ENCODE measurements around the gene NRXN3. TPM values are rescaled to one million over a fixed set of nuclear protein-coding genes. Genes with fewer than 3 reads are reported as not detected.

Gene NRXN3
- total and polyA plus RNA-seq, 4 donors, result 1.4 to 8.3 (median 4.4) TPM

DNA sequence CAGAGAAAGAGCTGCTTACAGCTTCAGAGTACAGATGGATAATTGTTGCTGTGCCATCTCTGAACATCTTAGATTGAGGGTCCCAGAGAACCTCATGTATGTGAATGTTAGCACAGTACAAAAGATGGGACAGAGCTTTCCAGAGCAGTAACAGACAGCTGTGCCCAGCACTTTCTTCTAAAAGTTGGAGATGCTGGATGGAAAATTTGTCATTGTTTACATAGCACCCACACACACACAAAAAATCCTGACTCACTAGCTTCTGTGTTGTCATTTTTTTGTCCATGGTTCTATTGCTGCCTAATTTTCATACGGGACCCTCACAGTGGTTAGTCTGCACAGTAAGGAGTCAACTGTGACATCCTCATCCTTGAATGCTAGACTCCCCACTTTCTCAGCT is 1666.4 kb downstream of the NRXN3 start:
- 85 to 100% methylated on average over 1 of the region's 1 CpG for WGBS, 2 donors
- Histone ChIP-seq H3K9me3 (ENCODE audit: control insufficient read depth in 4 of 4, insufficient read depth in 3 of 4, low read length in 3 of 4) (no peaks in the 10 kb centered on the region), H3K36me3 (ENCODE audit: control insufficient read depth in 4 of 4, insufficient read depth in 4 of 4, low read length in 4 of 4) (no peaks in the 10 kb centered on the region), H3K9ac (ENCODE audit: insufficient read depth in 1 of 2, low read length in 2 of 2) (no peak overlapping the region), H3K4me3 (no peak overlapping the region), H3K27ac (ENCODE audit: low read depth in 1 of 2, low read length in 1 of 2) (no peak overlapping the region), H3K4me1 (ENCODE audit: control insufficient read depth in 5 of 5, insufficient read depth in 5 of 5, low read length in 5 of 5) (peaks cover 0 to 9% (median 0%) of the 10 kb centered on the region in 5 donors), H3K27me3 (ENCODE audit: control insufficient read depth in 3 of 3, insufficient read depth in 3 of 3, low read length in 2 of 3) (no peaks in the 10 kb centered on the region)
- no peak for DNase-seq
- TF ChIP-seq, protein P1, sequence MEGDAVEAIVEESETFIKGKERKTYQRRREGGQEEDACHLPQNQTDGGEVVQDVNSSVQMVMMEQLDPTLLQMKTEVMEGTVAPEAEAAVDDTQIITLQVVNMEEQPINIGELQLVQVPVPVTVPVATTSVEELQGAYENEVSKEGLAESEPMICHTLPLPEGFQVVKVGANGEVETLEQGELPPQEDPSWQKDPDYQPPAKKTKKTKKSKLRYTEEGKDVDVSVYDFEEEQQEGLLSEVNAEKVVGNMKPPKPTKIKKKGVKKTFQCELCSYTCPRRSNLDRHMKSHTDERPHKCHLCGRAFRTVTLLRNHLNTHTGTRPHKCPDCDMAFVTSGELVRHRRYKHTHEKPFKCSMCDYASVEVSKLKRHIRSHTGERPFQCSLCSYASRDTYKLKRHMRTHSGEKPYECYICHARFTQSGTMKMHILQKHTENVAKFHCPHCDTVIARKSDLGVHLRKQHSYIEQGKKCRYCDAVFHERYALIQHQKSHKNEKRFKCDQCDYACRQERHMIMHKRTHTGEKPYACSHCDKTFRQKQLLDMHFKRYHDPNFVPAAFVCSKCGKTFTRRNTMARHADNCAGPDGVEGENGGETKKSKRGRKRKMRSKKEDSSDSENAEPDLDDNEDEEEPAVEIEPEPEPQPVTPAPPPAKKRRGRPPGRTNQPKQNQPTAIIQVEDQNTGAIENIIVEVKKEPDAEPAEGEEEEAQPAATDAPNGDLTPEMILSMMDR (IDR thresholded peaks at IDR 0.05; ENCODE audit: control extremely low read depth, extremely low read depth), result no peak
- ATAC-seq (ENCODE audit: insufficient read depth, low FRiP score), result no peak

DNA sequence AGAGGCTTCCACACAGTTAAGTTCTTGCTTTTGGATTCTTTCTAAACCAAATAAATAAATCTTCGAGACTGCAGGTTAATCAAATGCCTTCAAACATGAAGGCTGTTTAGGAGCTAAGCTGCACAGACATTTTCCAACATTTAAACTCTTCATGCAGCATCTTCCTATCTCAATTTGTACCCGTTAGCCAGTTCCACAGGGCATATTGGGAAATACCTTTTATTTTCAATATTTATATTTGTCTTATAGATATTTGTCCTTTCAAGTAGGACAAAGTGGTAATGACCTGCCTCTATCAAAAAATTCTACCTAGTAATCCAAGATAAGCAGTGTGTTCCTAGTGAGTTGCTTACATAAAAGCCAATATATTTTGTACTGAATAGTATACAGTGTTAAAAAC is 1667.5 kb downstream of the NRXN3 start:
- no peaks in the 10 kb centered on the region for H3K27me3 ChIP-seq (ENCODE audit: control insufficient read depth in 3 of 3, insufficient read depth in 3 of 3, low read length in 2 of 3)
- WGBS, 2 donors, result 82 to 88% methylated on average over 2 of the region's 2 CpGs
- H3K4me1 ChIP-seq (ENCODE audit: control insufficient read depth in 5 of 5, insufficient read depth in 5 of 5, low read length in 5 of 5), result peaks cover 0 to 5% (median 0%) of the 10 kb centered on the region in 5 donors
- ATAC-seq (ENCODE audit: insufficient read depth, low FRiP score) (no peak), DNase-seq (no peak)
- H3K27ac ChIP-seq (ENCODE audit: low read depth in 1 of 2, low read length in 1 of 2), result no peak overlapping the region
- peaks cover 0 to 1% (median 0%) of the 10 kb centered on the region in 4 donors for H3K9me3 ChIP-seq (ENCODE audit: control insufficient read depth in 4 of 4, insufficient read depth in 3 of 4, low read length in 3 of 4)
- H3K36me3 ChIP-seq (ENCODE audit: control insufficient read depth in 4 of 4, insufficient read depth in 4 of 4, low read length in 4 of 4), result no peaks in the 10 kb centered on the region
- H3K9ac ChIP-seq (ENCODE audit: insufficient read depth in 1 of 2, low read length in 2 of 2), result no peak overlapping the region
- no peak overlapping the region for H3K4me3 ChIP-seq
- TF ChIP-seq, protein P1 (IDR thresholded peaks at IDR 0.05; ENCODE audit: control extremely low read depth, extremely low read depth), result no peak

DNA sequence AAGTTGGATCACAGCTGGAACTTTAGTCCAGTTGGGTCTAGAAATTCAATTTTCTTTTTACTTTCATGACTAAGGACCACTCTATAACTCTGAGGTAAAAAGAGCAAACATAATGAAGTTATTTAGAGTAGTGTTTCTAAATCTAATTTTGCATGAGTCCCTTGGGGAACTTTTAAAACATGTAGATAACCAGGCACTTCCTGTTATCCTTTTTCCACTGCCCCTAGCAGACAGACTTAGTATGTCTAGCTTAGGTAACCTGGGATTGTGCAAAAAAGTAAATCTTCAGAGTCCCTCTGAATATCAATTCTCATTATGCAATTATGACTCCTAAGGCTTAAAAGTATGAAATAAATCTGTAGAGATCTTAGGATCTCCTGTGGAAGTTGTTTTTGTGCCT is 1669.9 kb downstream of the NRXN3 start:
- Histone ChIP-seq H3K9ac (ENCODE audit: insufficient read depth in 1 of 2, low read length in 2 of 2) (no peak overlapping the region), H3K27ac (ENCODE audit: low read depth in 1 of 2, low read length in 1 of 2) (no peak overlapping the region), H3K36me3 (ENCODE audit: control insufficient read depth in 4 of 4, insufficient read depth in 4 of 4, low read length in 4 of 4) (no peaks in the 10 kb centered on the region), H3K9me3 (ENCODE audit: control insufficient read depth in 4 of 4, insufficient read depth in 3 of 4, low read length in 3 of 4) (peaks cover 0 to 1% (median 0%) of the 10 kb centered on the region in 4 donors), H3K4me3 (no peak overlapping the region), H3K27me3 (ENCODE audit: control insufficient read depth in 3 of 3, insufficient read depth in 3 of 3, low read length in 2 of 3) (no peaks in the 10 kb centered on the region), H3K4me1 (ENCODE audit: control insufficient read depth in 5 of 5, insufficient read depth in 5 of 5, low read length in 5 of 5) (no peaks in the 10 kb centered on the region)
- TF ChIP-seq, protein P1 (IDR thresholded peaks at IDR 0.05; ENCODE audit: control extremely low read depth, extremely low read depth), result no peak
- ATAC-seq (ENCODE audit: insufficient read depth, low FRiP score) (no peak), DNase-seq (no peak)

DNA sequence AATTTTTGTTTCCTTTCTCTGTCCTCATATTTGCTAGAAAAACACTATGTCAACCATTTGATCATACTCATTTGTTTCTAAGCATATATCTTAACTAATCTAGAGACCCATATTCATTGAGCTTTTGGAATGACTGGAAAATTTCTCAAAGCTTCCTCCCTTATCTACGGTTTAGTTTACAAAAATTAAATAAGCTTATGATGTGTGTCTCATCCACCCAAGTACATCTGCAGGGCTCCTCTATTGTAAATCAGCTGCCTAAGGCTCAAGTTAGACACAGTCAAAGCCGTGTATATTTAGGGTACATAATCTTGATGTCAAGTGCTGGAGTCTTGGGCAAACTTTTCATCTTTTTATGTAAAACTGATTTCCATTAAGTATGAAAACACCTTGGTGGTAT is 1670.7 kb downstream of the NRXN3 start:
- DNase-seq, result no peak

More for the DNA sequence above, 1670.7 kb downstream of the NRXN3 start:
- WGBS, 2 donors, result 34 to 52% methylated on average over 2 of the region's 2 CpGs
- TF ChIP-seq, protein P1 (IDR thresholded peaks at IDR 0.05; ENCODE audit: control extremely low read depth, extremely low read depth), result no peak
- Histone ChIP-seq H3K27me3 (ENCODE audit: control insufficient read depth in 3 of 3, insufficient read depth in 3 of 3, low read length in 2 of 3) (no peaks in the 10 kb centered on the region), H3K9me3 (ENCODE audit: control insufficient read depth in 4 of 4, insufficient read depth in 3 of 4, low read length in 3 of 4) (peaks cover 0 to 1% (median 0%) of the 10 kb centered on the region in 4 donors), H3K4me3 (no peak overlapping the region), H3K27ac (ENCODE audit: low read depth in 1 of 2, low read length in 1 of 2) (no peak overlapping the region), H3K4me1 (ENCODE audit: control insufficient read depth in 5 of 5, insufficient read depth in 5 of 5, low read length in 5 of 5) (no peaks in the 10 kb centered on the region), H3K9ac (ENCODE audit: insufficient read depth in 1 of 2, low read length in 2 of 2) (no peak overlapping the region), H3K36me3 (ENCODE audit: control insufficient read depth in 4 of 4, insufficient read depth in 4 of 4, low read length in 4 of 4) (no peaks in the 10 kb centered on the region)
- ATAC-seq (ENCODE audit: insufficient read depth, low FRiP score), result no peak

Data from lung (tissue), 12 donors.